ENCODE data around the gene SYT12.

DNA sequence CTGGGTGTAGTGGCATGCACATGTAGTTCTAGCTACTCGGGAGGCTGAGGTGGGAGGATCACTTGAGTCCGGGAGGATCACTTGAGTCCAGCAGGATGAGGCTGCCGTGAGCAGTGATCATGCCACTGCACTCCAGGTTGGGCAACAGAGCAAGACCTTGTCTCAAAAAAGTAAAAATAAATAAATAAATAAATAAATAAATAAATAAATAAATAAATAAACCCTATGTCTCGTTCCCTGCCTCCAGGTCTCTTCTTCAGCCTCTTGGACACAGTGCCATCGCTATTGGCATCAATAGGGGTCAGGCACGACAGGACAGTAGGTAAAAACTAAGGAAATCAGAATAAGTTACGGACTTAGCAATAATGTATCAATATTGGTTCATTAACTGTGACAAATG is 23.4 kb upstream of the SYT12 start:
- TF ChIP-seq, protein P1, sequence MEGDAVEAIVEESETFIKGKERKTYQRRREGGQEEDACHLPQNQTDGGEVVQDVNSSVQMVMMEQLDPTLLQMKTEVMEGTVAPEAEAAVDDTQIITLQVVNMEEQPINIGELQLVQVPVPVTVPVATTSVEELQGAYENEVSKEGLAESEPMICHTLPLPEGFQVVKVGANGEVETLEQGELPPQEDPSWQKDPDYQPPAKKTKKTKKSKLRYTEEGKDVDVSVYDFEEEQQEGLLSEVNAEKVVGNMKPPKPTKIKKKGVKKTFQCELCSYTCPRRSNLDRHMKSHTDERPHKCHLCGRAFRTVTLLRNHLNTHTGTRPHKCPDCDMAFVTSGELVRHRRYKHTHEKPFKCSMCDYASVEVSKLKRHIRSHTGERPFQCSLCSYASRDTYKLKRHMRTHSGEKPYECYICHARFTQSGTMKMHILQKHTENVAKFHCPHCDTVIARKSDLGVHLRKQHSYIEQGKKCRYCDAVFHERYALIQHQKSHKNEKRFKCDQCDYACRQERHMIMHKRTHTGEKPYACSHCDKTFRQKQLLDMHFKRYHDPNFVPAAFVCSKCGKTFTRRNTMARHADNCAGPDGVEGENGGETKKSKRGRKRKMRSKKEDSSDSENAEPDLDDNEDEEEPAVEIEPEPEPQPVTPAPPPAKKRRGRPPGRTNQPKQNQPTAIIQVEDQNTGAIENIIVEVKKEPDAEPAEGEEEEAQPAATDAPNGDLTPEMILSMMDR (IDR thresholded peaks at IDR 0.05) = no peak
- no peak for TF ChIP-seq POLR2A (IDR thresholded peaks at IDR 0.05)
